Stimulated activated CD8-positive, alpha-beta memory T cell treated with anti-CD3 and anti-CD28 coated beads, Interleukin-12 subunit alpha, Interleukin-12 subunit beta, amount 100 ng/mL, for 24 hours (primary cell): ENCODE measurements around the gene TMEM255B.
A peak's percentile ranks its signal among the peaks of the same experiment; 100 is the strongest.

Source experiments
- DNase-seq: peaks from one replicate; pipeline ENCODE4 v3.0.0-alpha.2; 2020; ENCODE audit errors: extremely low read depth

Gene TMEM255B

GRCh38 chr13:113804017-113804702 lies 45.1 kb downstream of the TMEM255B start:
- no peak for DNase-seq

GRCh38 chr13:113804703-113805430 lies 45.8 kb downstream of the TMEM255B start:
- DNase-seq = no peak

GRCh38 chr13:113805431-113806103 lies 46.5 kb downstream of the TMEM255B start:
- DNase-seq = no peak

DNA sequence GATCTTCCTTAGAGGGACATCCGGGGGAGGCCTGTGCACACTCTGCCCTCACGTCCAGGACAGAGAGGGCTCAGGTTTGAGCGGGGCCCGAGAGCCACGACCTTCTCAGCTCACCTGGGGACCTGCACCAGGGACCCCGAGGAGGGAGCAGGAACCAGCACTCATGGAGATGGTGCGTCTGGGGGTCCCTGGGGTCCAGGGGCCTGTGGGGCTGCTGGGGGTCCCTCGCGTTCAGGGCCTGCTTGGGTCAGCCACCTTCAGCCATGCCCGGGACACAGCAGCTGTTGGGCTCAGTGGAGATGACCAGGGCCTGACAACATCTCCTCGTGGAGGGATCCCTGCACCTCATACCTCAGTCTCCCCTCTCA lies 47.1 kb downstream of the TMEM255B start:
- DNase-seq = no peak

- DNase-seq = no peak
These were observed 47.5 kb downstream of the TMEM255B start for GRCh38 chr13:113806526-113806925.

DNA sequence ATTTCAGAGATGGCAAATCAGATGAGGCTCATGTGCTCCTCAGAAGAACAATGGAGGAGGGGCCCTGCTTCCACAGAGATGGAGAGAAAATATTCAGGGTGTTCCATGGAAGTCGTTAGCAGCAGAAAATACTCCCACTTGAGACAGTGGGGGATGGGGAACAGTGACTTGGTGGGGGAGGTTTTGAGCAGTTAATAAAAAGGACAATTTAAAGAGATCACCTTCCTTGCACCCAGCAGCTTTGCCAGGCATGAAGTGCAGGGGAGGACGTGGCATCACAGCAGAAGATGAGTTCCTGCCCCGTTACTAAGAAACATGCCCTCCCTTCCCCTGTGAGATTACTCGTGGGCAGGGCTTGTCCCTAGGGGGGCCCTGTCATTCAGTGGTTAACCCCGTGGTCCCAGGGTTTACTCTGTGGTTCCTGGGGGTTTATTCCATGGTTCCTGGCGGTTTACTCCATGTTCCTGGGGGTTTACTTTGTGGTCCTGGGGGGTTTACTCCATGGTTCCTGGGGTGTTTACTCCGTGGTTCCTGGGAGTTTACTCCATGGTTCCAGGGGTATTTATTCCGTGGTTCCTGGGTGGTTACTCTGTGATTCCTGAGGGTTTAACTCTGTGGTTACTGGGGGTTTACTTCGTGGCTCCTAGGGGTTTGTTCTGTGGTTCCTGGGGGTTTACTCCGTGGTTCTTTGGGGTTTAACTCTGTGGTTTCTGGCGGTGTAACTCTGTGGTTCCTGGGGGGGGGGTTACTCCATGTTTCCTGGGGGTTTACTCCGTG lies 49.2 kb downstream of the TMEM255B start:
- no peak for DNase-seq

DNA sequence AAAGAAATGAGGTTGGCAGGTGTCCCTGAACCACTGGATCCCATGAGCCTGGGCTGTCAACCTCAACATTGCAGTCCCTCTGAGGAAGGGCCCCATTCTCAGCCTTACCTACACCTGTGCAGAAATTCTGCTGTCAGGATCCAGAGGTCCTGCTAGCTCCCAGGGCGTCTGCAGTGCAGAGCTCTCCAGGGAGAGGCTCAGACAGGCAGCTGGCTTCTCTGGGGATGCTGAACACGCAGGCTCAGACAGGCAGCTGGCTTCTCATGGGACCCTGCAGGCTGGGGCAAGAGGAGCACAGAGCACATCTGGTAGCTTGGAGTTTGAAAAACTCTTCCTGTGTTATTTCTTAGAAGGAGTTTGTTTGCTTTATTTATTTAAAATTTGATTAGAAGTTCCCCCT lies 50.9 kb downstream of the TMEM255B start:
- no peak for DNase-seq

DNA sequence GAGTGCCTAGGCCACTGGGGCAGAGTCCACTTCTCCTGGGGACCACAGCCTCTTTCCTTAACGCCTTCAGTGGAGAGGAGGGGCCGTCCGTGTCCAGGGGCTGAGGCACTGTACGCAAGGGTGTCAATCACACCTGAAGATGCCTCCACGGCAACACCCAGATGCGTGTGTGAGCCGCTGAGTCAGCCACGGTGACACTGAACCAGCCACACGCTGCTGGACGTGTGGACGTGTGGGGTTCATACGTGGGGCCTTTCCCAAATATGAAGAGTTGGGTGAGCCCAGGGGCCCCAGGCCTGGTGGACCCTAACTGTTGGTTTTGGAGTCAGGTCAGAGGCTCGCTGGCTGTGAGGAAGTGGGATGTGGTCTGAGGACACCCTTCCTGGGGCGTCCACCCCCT lies 51.6 kb downstream of the TMEM255B start:
- no peak for DNase-seq

- no peak for DNase-seq
These were observed 52.3 kb downstream of the TMEM255B start for GRCh38 chr13:113811081-113811928.

- no peak for DNase-seq
These were observed 53.4 kb downstream of the TMEM255B start for GRCh38 chr13:113812178-113813040.

GRCh38 chr13:113813070-113813748 lies 54.2 kb downstream of the TMEM255B start:
- no peak for DNase-seq

DNA sequence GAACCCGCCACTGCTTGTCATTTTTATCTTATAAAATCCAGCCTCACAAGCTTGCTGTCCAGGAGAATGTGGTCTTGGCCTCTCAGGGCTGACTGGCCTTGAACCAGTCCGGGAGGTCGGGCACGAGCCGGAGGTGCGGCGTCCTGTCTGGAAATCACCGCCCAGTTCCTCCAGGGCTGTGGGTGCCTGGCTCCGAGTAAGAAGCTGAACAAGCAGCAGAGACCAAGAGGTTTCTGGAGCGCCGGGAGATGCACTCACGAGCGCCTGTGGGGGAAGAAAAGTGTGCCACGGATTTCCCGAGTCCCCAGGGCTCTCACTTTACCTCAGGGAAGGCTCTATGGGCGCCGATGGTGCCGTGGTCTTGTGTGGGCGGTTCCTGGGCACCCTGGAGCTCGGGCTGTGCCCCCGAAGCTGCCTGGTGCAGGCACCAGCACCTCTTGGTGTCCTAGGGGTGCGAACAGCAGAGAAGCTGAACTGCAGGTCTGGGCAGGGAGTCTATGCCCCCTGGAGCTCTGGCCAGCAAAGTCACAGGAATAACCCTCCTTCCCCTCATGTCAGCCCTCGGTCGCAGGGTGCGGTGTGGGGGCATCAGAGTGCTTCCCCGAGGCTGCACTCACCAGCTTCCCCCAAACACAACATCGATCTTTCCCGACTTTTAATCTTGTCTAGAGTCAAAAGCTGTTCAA lies 54.9 kb downstream of the TMEM255B start:
- DNase-seq = no peak

- no peak for DNase-seq
These were observed 55.4 kb downstream of the TMEM255B start for GRCh38 chr13:113814435-113814821.

- DNase-seq = no peak
These were observed 56.4 kb downstream of the TMEM255B start for GRCh38 chr13:113815151-113816058.

GRCh38 chr13:113816254-113816929 lies 57.4 kb downstream of the TMEM255B start:
- DNase-seq = no peak

- DNase-seq = peak; percentile 62
These were observed 58.2 kb downstream of the TMEM255B start for GRCh38 chr13:113816946-113817859.
